HepG2 (cell line): ENCODE data around the gene FAM110A. TPM values are rescaled to one million over a fixed set of nuclear protein-coding genes. Genes with fewer than 3 reads are reported as not detected.

Source experiments
- ATAC-seq: fragments of 200-7000 bp; cut with Tn5 transposase; 3 replicates; pipeline ENCODE4 v1.9.1; 2020; ENCODE audit warnings: mild to moderate bottlenecking, moderate library complexity
- BruUV-seq: library from RNA; stranded (reverse); fragments of 400-500 nt; replicated peaks from 2 replicates; lab custom pipeline; 2021; lab: Mats Ljungman, UMichigan
- CTCF ChIA-PET: fragments of 300-600 bp; formaldehyde crosslinking; extraction: SDS; loops from one replicate; lab custom pipeline; 2021; ENCODE audit warnings: low total read pairs, inconsistent platforms, low intra/inter-chr PET ratio; lab: Yijun Ruan, JAX
- POLR2A ChIA-PET: fragments of 350-600 bp; sonication (Branson Sonifier 250); formaldehyde crosslinking; loops from one replicate; lab custom pipeline; 2020; ENCODE audit warnings: antibody characterized with exemption, inconsistent platforms; lab: Yijun Ruan, JAX
- DNase-seq: peaks from one replicate; pipeline ENCODE4 v3.0.0-alpha.2; 2015; ENCODE audit warnings: low spot score
- FAIRE-seq: peaks from 3 replicates; lab custom pipeline; 2011; peaks lifted over from hg19 to GRCh38; lab: Jason Lieb, UNC
- H2AFZ ChIP-seq: one replicate; pipeline ENCODE4 v1.6.1; 2011; ENCODE audit warnings: low read length, inconsistent platforms
- H3K27ac ChIP-seq: fragments of 300-600 bp; 3 replicates; pipeline ENCODE4 v1.8.0; 2011; ENCODE audit warnings: mixed run types, mild to moderate bottlenecking, mixed read lengths, low read length, inconsistent platforms; ENCODE audit not compliant: insufficient read depth; ENCODE audit errors: extremely low read length
- H3K27me3 ChIP-seq, 2 experiments: fragments of 200-600 bp in 1 of 2; 2 replicates in 1 of 2; 3 replicates in 1 of 2; pipeline versions ENCODE4 v1.6.0 to v1.8.0; 2011; ENCODE audit warnings: low read length in 2 of 2, mild to moderate bottlenecking in 2 of 2, moderate library complexity in 2 of 2, inconsistent platforms in 1 of 2; ENCODE audit not compliant: insufficient read depth in 2 of 2, control insufficient read depth in 1 of 2
- H3K36me3 ChIP-seq, 2 experiments: fragments of 200-600 bp in 1 of 2; replicated peaks in 1 of 2; 2 replicates in 1 of 2; 3 replicates in 1 of 2; pipeline versions ENCODE4 v1.5.1 to v1.8.0; 2011; ENCODE audit warnings: low read length in 2 of 2, inconsistent platforms in 1 of 2; ENCODE audit not compliant: insufficient read depth in 2 of 2, control insufficient read depth in 1 of 2
- H3K4me1 ChIP-seq: 2 replicates; pipeline ENCODE4 v1.5.1; 2012; ENCODE audit warnings: low read length, inconsistent platforms; ENCODE audit not compliant: insufficient read depth
- H3K4me2 ChIP-seq: 2 replicates; pipeline ENCODE4 v1.6.0; 2011; ENCODE audit warnings: low read depth, low read length, inconsistent platforms
- H3K4me3 ChIP-seq, 3 experiments: fragments of 200-600 bp in 1 of 3; sonication (generic), shearing (Covaris generic) in 1 of 3; replicated peaks in 1 of 3; 2 replicates each; pipeline ENCODE4 v1.5.1; 2011 to 2016; ENCODE audit warnings: low read length in 3 of 3, inconsistent platforms in 2 of 3, low read depth in 2 of 3, mild to moderate bottlenecking in 2 of 3, control low read depth in 1 of 3, mixed read lengths in 1 of 3; ENCODE audit not compliant: insufficient read depth in 1 of 3
- H3K79me2 ChIP-seq: one replicate; pipeline ENCODE4 v1.6.1; 2011; ENCODE audit warnings: low read length, inconsistent platforms; ENCODE audit not compliant: insufficient read depth
- H3K9ac ChIP-seq: 2 replicates; pipeline ENCODE4 v1.6.0; 2011; ENCODE audit warnings: mild to moderate bottlenecking, low read depth, low read length, inconsistent platforms; ENCODE audit not compliant: insufficient read depth
- H3K9me3 ChIP-seq: 2 replicates; pipeline ENCODE4 v1.5.1; 2012; ENCODE audit warnings: mild to moderate bottlenecking, low read length
- H4K20me1 ChIP-seq: 2 replicates; pipeline ENCODE4 v1.6.0; 2011; ENCODE audit warnings: inconsistent platforms, mild to moderate bottlenecking, low read length, moderate library complexity; ENCODE audit not compliant: insufficient read depth
- BORCS8-MEF2B ChIP-seq: sonication (generic); formaldehyde crosslinking; IDR thresholded peaks from 2 replicates; pipeline ENCODE4 v1.8.0; 2022; ENCODE audit warnings: mild to moderate bottlenecking, missing genetic modification reagents
- CEBPB ChIP-seq: IDR thresholded peaks from 2 replicates; pipeline ENCODE4 v1.6.1; 2011; ENCODE audit warnings: low read depth, low read length, improper control_type of control experiment, borderline replicate concordance
- HDAC1 ChIP-seq: sonication (generic); formaldehyde crosslinking; IDR thresholded peaks from 2 replicates; pipeline ENCODE4 v1.5.1; 2020; ENCODE audit warnings: mild to moderate bottlenecking, missing genetic modification reagents
- HNRNPK ChIP-seq: fragments of 200-400 bp; formaldehyde crosslinking; IDR thresholded peaks from 2 replicates; pipeline ENCODE4 v1.6.1; 2018; ENCODE audit warnings: low read length, low read depth, moderate library complexity, mild to moderate bottlenecking; ENCODE audit not compliant: poor library complexity, severe bottlenecking
- JUNB ChIP-seq: sonication (generic); formaldehyde crosslinking; IDR thresholded peaks from 2 replicates; pipeline ENCODE4 v1.8.0; 2022; ENCODE audit warnings: missing genetic modification reagents, mild to moderate bottlenecking, borderline replicate concordance
- KLF16 ChIP-seq, 2 experiments: sonication (generic) in 1 of 2; formaldehyde crosslinking in 1 of 2; IDR thresholded peaks; 2 replicates each; pipeline versions ENCODE4 v1.6.1 to v1.8.0; 2016 to 2023; ENCODE audit warnings: missing genetic modification reagents in 2 of 2, missing compliant biosample characterization in 1 of 2
- PAWR ChIP-seq: sonication (generic); formaldehyde crosslinking; IDR thresholded peaks from 2 replicates; pipeline ENCODE4 v1.4.0; 2020; ENCODE audit warnings: missing genetic modification reagents, mild to moderate bottlenecking, borderline replicate concordance
- POLR2A ChIP-seq, 2 experiments: IDR thresholded peaks; 2 replicates each; pipeline ENCODE4 v1.6.1; 2011; ENCODE audit warnings: low read depth in 2 of 2, low read length in 2 of 2, mild to moderate bottlenecking in 1 of 2, moderate library complexity in 1 of 2; ENCODE audit not compliant: insufficient read depth in 1 of 2
- RORA ChIP-seq: sonication (generic); formaldehyde crosslinking; IDR thresholded peaks from 2 replicates; pipeline ENCODE4 v1.5.0; 2020; ENCODE audit warnings: mild to moderate bottlenecking, missing genetic modification reagents, moderate library complexity
- XBP1 ChIP-seq: sonication (generic); formaldehyde crosslinking; IDR thresholded peaks from 2 replicates; pipeline ENCODE4 v1.5.0; 2020; ENCODE audit warnings: missing genetic modification reagents
- YEATS4 ChIP-seq: sonication (generic); formaldehyde crosslinking; IDR thresholded peaks from 2 replicates; pipeline ENCODE4 v1.4.0; 2020; ENCODE audit warnings: missing genetic modification reagents, borderline replicate concordance
- ZBTB1 ChIP-seq: sonication (generic); formaldehyde crosslinking; IDR thresholded peaks from 2 replicates; pipeline ENCODE4 v1.4.0; 2020; ENCODE audit warnings: missing genetic modification reagents, borderline replicate concordance
- ZNF557 ChIP-seq: sonication (generic); formaldehyde crosslinking; IDR thresholded peaks from 2 replicates; pipeline ENCODE4 v1.4.0; 2020; ENCODE audit warnings: missing genetic modification reagents
- ZNF615 ChIP-seq: sonication (generic); formaldehyde crosslinking; IDR thresholded peaks from 2 replicates; pipeline ENCODE4 v1.5.0; 2020; ENCODE audit warnings: mild to moderate bottlenecking, missing genetic modification reagents, borderline replicate concordance
- ZNF672 ChIP-seq: sonication (generic); formaldehyde crosslinking; IDR thresholded peaks from 2 replicates; pipeline ENCODE4 v1.8.1; 2022; ENCODE audit warnings: missing genetic modification reagents
- ZZZ3 ChIP-seq: sonication (generic); formaldehyde crosslinking; IDR thresholded peaks from 2 replicates; pipeline ENCODE4 v1.4.0; 2020; ENCODE audit warnings: missing genetic modification reagents, mild to moderate bottlenecking, borderline replicate concordance
- WGBS: methylation state at CpG from one replicate; pipeline ENCODE4 v1.1.6; 2017; ENCODE audit warnings: low lambda C conversion rate; 5-methylcytosine and 5-hydroxymethylcytosine counted together
- in situ Hi-C: cut with HindIII; loops from 2 replicates; pipeline ENCODE4 v1.10.0; 2017; ENCODE audit warnings: low pct_unique_long_range_greater_than_20kb; ENCODE audit not compliant: extremely low pct_ligation_motif_present
- intact Hi-C: fragments of 100-400 bp; cut with micrococcal nuclease; formaldehyde crosslinking; loops from one replicate; pipeline ENCODE4 v1.10.0; 2022; ENCODE audit not compliant: unreplicated experiment
- polyA plus RNA-seq, 8 experiments: library from polyadenylated mRNA; depleted of rRNA in 3 of 8; stranded (reverse) in 7 of 8; unstranded in 1 of 8; fragments of >200 nt; fragmentation: Illumina TruSeq in 4 of 8; extraction: Trizol in 4 of 8; gene quantifications; 2 replicates each; pipeline versions ENCODE4 v1.2.1 to v1.2.3, GENCODE V29; 2011 to 2016; ENCODE audit warnings: low read depth in 4 of 8, missing spikeins in 1 of 8, mixed read lengths in 1 of 8; ENCODE audit not compliant: insufficient read depth in 1 of 8
- total RNA-seq, 5 experiments: library from RNA; depleted of rRNA; stranded (reverse); fragments of >200 nt; fragmentation: Illumina TruSeq; extraction: Trizol; gene quantifications; 2 replicates each; pipeline ENCODE4 v1.2.3, GENCODE V29; 2016; ENCODE audit warnings: low read depth in 1 of 5
- TF ChIP-seq, protein P1 (sequence below): sonication (generic); formaldehyde crosslinking; IDR thresholded peaks from 2 replicates; pipeline ENCODE4 v1.4.0; 2020; ENCODE audit warnings: mild to moderate bottlenecking, missing genetic modification reagents
- TF ChIP-seq, protein P2 (sequence below), 2 experiments: sonication (generic) in 1 of 2; formaldehyde crosslinking in 1 of 2; IDR thresholded peaks; 2 replicates each; pipeline versions ENCODE4 v1.4.0 to v1.6.1; 2018 to 2020; ENCODE audit warnings: missing genetic modification reagents in 2 of 2, borderline replicate concordance in 1 of 2, low read depth in 1 of 2, mild to moderate bottlenecking in 1 of 2, missing biosample characterization in 1 of 2

FAM110A gene
- total and polyA plus RNA-seq, 2 of the 13 experiments (the other 11 are each of a cell fraction or from before 2014, with no cell fraction given) = 1.9 TPM

DNA sequence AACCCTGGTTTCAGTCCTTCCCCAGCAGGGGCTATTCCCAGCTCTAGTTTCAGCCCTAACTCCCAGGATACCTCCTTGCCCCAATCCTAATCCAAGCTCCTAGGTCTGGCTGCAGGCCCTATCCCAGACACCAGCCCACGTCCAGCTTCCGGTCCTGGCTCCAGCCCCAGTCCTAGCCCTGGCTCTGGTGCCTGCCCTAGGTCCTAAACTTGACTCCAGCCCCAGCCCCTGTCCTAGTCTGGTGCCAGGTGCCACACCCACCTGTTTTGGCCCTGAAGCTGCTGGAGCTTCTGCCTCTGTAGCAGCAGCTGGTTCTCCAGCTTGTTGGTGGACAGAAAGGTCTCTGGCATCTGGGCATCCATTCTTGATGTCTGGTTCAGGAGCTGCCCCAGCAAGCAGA lies 54.5 kb downstream of the FAM110A start (continued):
- TF ChIP-seq, protein P1, sequence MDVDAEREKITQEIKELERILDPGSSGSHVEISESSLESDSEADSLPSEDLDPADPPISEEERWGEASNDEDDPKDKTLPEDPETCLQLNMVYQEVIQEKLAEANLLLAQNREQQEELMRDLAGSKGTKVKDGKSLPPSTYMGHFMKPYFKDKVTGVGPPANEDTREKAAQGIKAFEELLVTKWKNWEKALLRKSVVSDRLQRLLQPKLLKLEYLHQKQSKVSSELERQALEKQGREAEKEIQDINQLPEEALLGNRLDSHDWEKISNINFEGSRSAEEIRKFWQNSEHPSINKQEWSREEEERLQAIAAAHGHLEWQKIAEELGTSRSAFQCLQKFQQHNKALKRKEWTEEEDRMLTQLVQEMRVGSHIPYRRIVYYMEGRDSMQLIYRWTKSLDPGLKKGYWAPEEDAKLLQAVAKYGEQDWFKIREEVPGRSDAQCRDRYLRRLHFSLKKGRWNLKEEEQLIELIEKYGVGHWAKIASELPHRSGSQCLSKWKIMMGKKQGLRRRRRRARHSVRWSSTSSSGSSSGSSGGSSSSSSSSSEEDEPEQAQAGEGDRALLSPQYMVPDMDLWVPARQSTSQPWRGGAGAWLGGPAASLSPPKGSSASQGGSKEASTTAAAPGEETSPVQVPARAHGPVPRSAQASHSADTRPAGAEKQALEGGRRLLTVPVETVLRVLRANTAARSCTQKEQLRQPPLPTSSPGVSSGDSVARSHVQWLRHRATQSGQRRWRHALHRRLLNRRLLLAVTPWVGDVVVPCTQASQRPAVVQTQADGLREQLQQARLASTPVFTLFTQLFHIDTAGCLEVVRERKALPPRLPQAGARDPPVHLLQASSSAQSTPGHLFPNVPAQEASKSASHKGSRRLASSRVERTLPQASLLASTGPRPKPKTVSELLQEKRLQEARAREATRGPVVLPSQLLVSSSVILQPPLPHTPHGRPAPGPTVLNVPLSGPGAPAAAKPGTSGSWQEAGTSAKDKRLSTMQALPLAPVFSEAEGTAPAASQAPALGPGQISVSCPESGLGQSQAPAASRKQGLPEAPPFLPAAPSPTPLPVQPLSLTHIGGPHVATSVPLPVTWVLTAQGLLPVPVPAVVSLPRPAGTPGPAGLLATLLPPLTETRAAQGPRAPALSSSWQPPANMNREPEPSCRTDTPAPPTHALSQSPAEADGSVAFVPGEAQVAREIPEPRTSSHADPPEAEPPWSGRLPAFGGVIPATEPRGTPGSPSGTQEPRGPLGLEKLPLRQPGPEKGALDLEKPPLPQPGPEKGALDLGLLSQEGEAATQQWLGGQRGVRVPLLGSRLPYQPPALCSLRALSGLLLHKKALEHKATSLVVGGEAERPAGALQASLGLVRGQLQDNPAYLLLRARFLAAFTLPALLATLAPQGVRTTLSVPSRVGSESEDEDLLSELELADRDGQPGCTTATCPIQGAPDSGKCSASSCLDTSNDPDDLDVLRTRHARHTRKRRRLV (CRISPR knock-in tag) = no peak
- no peak for TF ChIP-seq XBP1
- no peak for TF ChIP-seq RORA
- no peak for TF ChIP-seq BORCS8-MEF2B (CRISPR knock-in tag)
- TF ChIP-seq PAWR = no peak
- TF ChIP-seq YEATS4 (CRISPR knock-in tag) = no peak
- no peak for TF ChIP-seq ZNF672 (CRISPR knock-in tag)
- TF ChIP-seq ZBTB1 (CRISPR knock-in tag) = no peak
- TF ChIP-seq ZZZ3 (CRISPR knock-in tag) = no peak

DNA sequence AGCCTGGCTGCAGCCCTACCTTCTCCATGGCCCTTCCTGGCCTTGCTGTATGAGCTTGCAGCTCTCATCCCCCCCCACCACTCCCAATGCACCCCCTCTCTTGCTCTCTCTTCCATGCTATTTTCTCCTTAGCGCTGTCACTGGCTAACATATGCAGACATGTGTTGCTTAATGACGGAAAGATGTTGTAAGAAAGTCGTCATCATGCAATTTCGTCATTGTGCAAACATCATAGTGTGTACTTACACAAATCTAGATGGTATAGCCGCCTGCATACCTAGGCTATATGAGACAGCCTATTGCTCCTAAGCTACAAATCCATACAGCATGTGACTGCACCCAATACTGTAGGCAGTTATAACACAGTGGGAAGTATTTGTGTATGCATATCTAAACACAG lies 55.6 kb downstream of the FAM110A start:
- CTCF ChIA-PET = no interaction called here
- TF ChIP-seq KLF16 (CRISPR knock-in tag; IDR thresholded peaks at IDR 0.05) (no peak), HNRNPK (no peak), CEBPB (peak; percentile 72; the same call in 1 of the 2 replicates), ZNF615 (CRISPR knock-in tag) (no peak), ZNF557 (no peak), POLR2A (IDR thresholded peaks at IDR 0.05; ENCODE audit: insufficient read depth in 1 of 2, low read depth in 2 of 2, low read length in 2 of 2) (no peak), HDAC1 (CRISPR knock-in tag) (no peak), JUNB (CRISPR knock-in tag) (no peak)
- TF ChIP-seq, protein P2, sequence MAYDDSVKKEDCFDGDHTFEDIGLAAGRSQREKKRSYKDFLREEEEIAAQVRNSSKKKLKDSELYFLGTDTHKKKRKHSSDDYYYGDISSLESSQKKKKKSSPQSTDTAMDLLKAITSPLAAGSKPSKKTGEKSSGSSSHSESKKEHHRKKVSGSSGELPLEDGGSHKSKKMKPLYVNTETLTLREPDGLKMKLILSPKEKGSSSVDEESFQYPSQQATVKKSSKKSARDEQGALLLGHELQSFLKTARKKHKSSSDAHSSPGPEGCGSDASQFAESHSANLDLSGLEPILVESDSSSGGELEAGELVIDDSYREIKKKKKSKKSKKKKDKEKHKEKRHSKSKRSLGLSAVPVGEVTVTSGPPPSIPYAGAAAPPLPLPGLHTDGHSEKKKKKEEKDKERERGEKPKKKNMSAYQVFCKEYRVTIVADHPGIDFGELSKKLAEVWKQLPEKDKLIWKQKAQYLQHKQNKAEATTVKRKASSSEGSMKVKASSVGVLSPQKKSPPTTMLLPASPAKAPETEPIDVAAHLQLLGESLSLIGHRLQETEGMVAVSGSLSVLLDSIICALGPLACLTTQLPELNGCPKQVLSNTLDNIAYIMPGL (CRISPR knock-in tag; IDR thresholded peaks at IDR 0.05; ENCODE audit: borderline replicate concordance in 1 of 2, low read depth in 1 of 2) = no peak

More for the DNA sequence above, 55.6 kb downstream of the FAM110A start:
- H3K4me3 ChIP-seq = no peak overlapping the region
- ATAC-seq = no peak
- H3K9ac ChIP-seq = no peak overlapping the region
- H2AFZ ChIP-seq = no peak overlapping the region
- H4K20me1 ChIP-seq = no peaks in the 10 kb centered on the region
- under 1% methylated on average over 5 of the region's 5 CpGs for WGBS
- no peak for FAIRE-seq
- no peaks in the 10 kb centered on the region for H3K36me3 ChIP-seq
- intact Hi-C loops = loop anchor here (10.0 kb wide), 1 partner anchor 406 kb away; no protein-coding TSS in a partner anchor
- H3K4me2 ChIP-seq = no peak overlapping the region
- no peak for DNase-seq
- in situ Hi-C loops = no loop called here
- no peaks in the 10 kb centered on the region for H3K79me2 ChIP-seq
- no TSS peak for BruUV-seq
- H3K9me3 ChIP-seq = no peaks in the 10 kb centered on the region
- POLR2A ChIA-PET = no interaction called here
- no peaks in the 10 kb centered on the region for H3K4me1 ChIP-seq
- no peak overlapping the region for H3K27ac ChIP-seq
- peaks cover 6 to 27% of the 10 kb centered on the region in 2 experiments; a peak in 3 of 5 replicates for H3K27me3 ChIP-seq
